Measurements from ENCODE around the gene ABCA7. TPM values are rescaled to one million over a fixed set of nuclear protein-coding genes. Genes with fewer than 3 reads are reported as not detected.
A peak's percentile ranks its signal among the peaks of the same experiment; 100 is the strongest.

ABCA7 gene
- total RNA-seq, 1 experiment from 2014 or later, result 91.4 TPM

- Histone ChIP-seq H3K36me3 (ENCODE audit: control insufficient read depth in 1 of 2, insufficient read depth in 2 of 2, low read length in 2 of 2) (peaks cover 0 to 7% of the 10 kb centered on the region in 2 experiments; a peak in 1 of 4 replicates), H3K4me2 (ENCODE audit: low read length) (peak overlapping the region; percentile 47)
- TF ChIP-seq ZNF274 (IDR thresholded peaks at IDR 0.05; ENCODE audit: low read depth, low read length) (no peak), YY1 (IDR thresholded peaks at IDR 0.05; ENCODE audit: extremely low read depth, insufficient replicate concordance, low read depth, low read length) (no peak)
These were observed 34.1 kb downstream of the ABCA7 start for GRCh38 chr19:1073956-1074517.

DNA sequence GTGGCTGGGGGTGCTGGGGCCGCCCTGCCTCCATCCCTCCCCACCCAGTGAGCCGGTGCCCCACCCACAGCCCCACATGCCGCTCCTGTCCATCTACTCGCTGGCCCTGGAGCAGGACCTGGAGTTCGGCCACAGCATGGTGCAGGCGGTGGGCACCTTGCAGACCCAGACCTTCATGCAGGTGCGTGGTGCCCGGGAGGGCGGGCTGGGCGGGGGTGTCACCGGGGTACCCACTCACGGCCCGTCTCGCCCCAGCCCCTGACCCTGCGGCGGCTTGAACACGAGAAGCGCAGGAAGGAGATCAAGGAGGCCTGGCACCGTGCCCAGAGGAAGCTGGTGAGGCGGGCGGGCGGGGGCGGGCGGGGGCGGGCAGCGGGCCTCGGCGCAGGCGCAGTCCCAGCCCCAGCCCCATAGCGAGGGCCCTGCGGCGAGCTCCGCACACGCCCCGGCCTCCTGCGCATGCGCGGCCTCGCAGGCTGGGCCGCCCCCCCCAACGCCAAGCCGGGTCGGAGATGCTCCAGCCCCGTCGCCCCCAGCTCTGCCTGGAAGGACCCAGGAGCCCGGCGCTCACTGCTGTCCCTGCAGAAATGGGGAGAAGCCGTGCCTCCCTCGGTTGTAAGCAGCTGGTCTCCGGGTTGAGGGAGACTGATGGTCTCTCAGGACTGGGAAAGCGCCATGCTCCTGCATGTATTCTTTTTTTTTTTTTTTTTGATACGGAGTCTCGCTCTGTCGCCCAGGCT lies 34.8 kb downstream of the ABCA7 start:
- Histone ChIP-seq H3K9me3 (ENCODE audit: control insufficient read depth in 1 of 2, insufficient read depth in 1 of 2, low read depth in 1 of 2, low read length in 2 of 2) (no peaks in the 10 kb centered on the region), H3K27me3 (ENCODE audit: insufficient read depth, low read length) (no peaks in the 10 kb centered on the region), H4K20me1 (ENCODE audit: insufficient read depth) (no peaks in the 10 kb centered on the region), H3K4me1 (ENCODE audit: control insufficient read depth in 1 of 2, insufficient read depth in 2 of 2, low read length in 2 of 2) (peaks cover under 1 to 16% of the 10 kb centered on the region in 2 experiments), H3K27ac (ENCODE audit: low read depth, low read length) (peak overlapping the region; percentile 50), H2AFZ (ENCODE audit: low read depth, low read length, poor library complexity, severe bottlenecking) (no peak overlapping the region), H3K4me3 (replicated peaks in 1 of 2; ENCODE audit: low read depth in 1 of 2, low read length in 2 of 2) (peak overlapping the region; percentile 30 to 32; a peak in 3 of 4 replicates), H3K79me2 (ENCODE audit: insufficient read depth, low read length) (no peaks in the 10 kb centered on the region), H3K4me2 (ENCODE audit: low read length) (peak overlapping the region; percentile 65), H3K9ac (ENCODE audit: low read length) (no peak overlapping the region), H3K36me3 (ENCODE audit: control insufficient read depth in 1 of 2, insufficient read depth in 2 of 2, low read length in 2 of 2) (peaks cover 0 to 7% of the 10 kb centered on the region in 2 experiments; a peak in 1 of 4 replicates), H3K9me2 (ENCODE audit: insufficient read depth) (no peaks in the 10 kb centered on the region)
- peak; percentile 80 for ATAC-seq
- RAD21 ChIA-PET (ENCODE audit: low non-redundant PET in 1 of 2, low total read pairs in 2 of 2, uncharacterized antibody in 2 of 2, unreplicated experiment in 2 of 2), result interaction anchor here in 1 of 2 experiments (0.7 kb wide), 1 partner anchor 150 kb away, joined by 3 read pairs; no protein-coding TSS in a partner anchor
- CTCF ChIA-PET, result interaction anchor here (1.4 to 4.9 kb wide), 2 partner anchors 10 to 91 kb away, joined by 3 to 20 read pairs; partner anchors contain the start of gene WDR18
- DNase-seq (ENCODE audit: low read depth, low spot score), result no peak
- no TSS peak for BruUV-seq (replicated peaks)
- POLR2A ChIA-PET, result interaction anchor here (0.7 to 1.2 kb wide), 3 partner anchors 9 to 33 kb away, joined by 3 to 8 read pairs (median 3); no protein-coding TSS in a partner anchor
- TF ChIP-seq POLR2A (IDR thresholded peaks at IDR 0.05; ENCODE audit: borderline replicate concordance, extremely low read depth, insufficient read depth, insufficient read length) (peak; percentile 19), ZFX (IDR thresholded peaks at IDR 0.05) (no peak), SIN3A (IDR thresholded peaks at IDR 0.05; ENCODE audit: low read depth) (no peak), EGR1 (IDR thresholded peaks at IDR 0.05; ENCODE audit: low read depth) (0 out of 2 replicates have a peak, but pooled peaks have one; percentile 36)
- intact Hi-C loops (cut with micrococcal nuclease), result no loop called here

More at GRCh38 chr19:1073956-1074517, 34.1 kb downstream of the ABCA7 start:
- H3K79me2 ChIP-seq (ENCODE audit: insufficient read depth, low read length), result no peaks in the 10 kb centered on the region; the same call in 1 of the 2 replicates
- intact Hi-C loops (cut with micrococcal nuclease), result no loop called here
- peak overlapping the region; percentile 50; the same call in 1 of the 2 replicates for H3K27ac ChIP-seq (ENCODE audit: low read depth, low read length)
- H3K9me3 ChIP-seq (ENCODE audit: control insufficient read depth in 1 of 2, insufficient read depth in 1 of 2, low read depth in 1 of 2, low read length in 2 of 2), result no peaks in the 10 kb centered on the region
- DNase-seq (ENCODE audit: low read depth, low spot score) (no peak), ATAC-seq (no peak; the same call in 1 of the 2 replicates)
- peak overlapping the region in 1 of 2 experiments; percentile 22; a peak in 2 of 4 replicates for H3K4me3 ChIP-seq (replicated peaks in 1 of 2; ENCODE audit: low read depth in 1 of 2, low read length in 2 of 2)
- ChIA-PET RAD21 (ENCODE audit: low non-redundant PET in 1 of 2, low total read pairs in 2 of 2, uncharacterized antibody in 2 of 2, unreplicated experiment in 2 of 2) (no interaction called here), CTCF (interaction anchor here (1.4 to 4.9 kb wide), 2 partner anchors 9 to 90 kb away, joined by 3 to 20 read pairs; partner anchors contain the start of gene WDR18), POLR2A (interaction anchor here (1.2 kb wide), 1 partner anchor 8 kb away, joined by 8 read pairs; no protein-coding TSS in a partner anchor)
- no peak overlapping the region for H2AFZ ChIP-seq (ENCODE audit: low read depth, low read length, poor library complexity, severe bottlenecking)
- no peaks in the 10 kb centered on the region for H3K9me2 ChIP-seq (ENCODE audit: insufficient read depth)
- no peaks in the 10 kb centered on the region for H4K20me1 ChIP-seq (ENCODE audit: insufficient read depth)
- no peaks in the 10 kb centered on the region for H3K27me3 ChIP-seq (ENCODE audit: insufficient read depth, low read length)
- no peak overlapping the region for H3K9ac ChIP-seq (ENCODE audit: low read length)
- no TSS peak for BruUV-seq (replicated peaks)
- H3K4me1 ChIP-seq (ENCODE audit: control insufficient read depth in 1 of 2, insufficient read depth in 2 of 2, low read length in 2 of 2), result peaks cover 7 to 23% of the 10 kb centered on the region in 2 experiments

All from HCT116 (cell line).